AG10803 (cell line): Measurements from ENCODE around the gene STK32B.

Experiments used
- DNase-seq: peaks from one replicate; pipeline ENCODE4 v3.0.0; 2010; ENCODE audit warnings: low read depth
- H3K4me3 ChIP-seq: 2 replicates; pipeline ENCODE4 v1.5.1; 2011; ENCODE audit warnings: mild to moderate bottlenecking, low read length, control low read depth
- CTCF ChIP-seq: conservative IDR thresholded peaks from 2 replicates; pipeline ENCODE4 v1.5.1; 2011; ENCODE audit warnings: mild to moderate bottlenecking, low read length, control low read depth, inconsistent platforms

STK32B gene

GRCh38 chr4:5120067-5120466 is 68.8 kb downstream of the STK32B start:
- no peak for TF ChIP-seq CTCF
- DNase-seq: no peak

GRCh38 chr4:5120468-5120867 is 69.2 kb downstream of the STK32B start:
- no peak for TF ChIP-seq CTCF
- no peak overlapping the region for H3K4me3 ChIP-seq
- DNase-seq: peak; percentile 23

More at GRCh38 chr4:5120067-5120466, 68.8 kb downstream of the STK32B start:
- no peak overlapping the region for H3K4me3 ChIP-seq

GRCh38 chr4:5122114-5122513 is 70.8 kb downstream of the STK32B start:
- no peak for TF ChIP-seq CTCF
- no peak for DNase-seq
- no peak overlapping the region for H3K4me3 ChIP-seq

- DNase-seq: no peak
- no peak overlapping the region for H3K4me3 ChIP-seq
- no peak for TF ChIP-seq CTCF
These were observed 73.6 kb downstream of the STK32B start for GRCh38 chr4:5124876-5125275.

GRCh38 chr4:5125321-5125720 is 74.0 kb downstream of the STK32B start:
- no peak for DNase-seq
- no peak overlapping the region for H3K4me3 ChIP-seq
- TF ChIP-seq CTCF: no peak

- H3K4me3 ChIP-seq: no peak overlapping the region
- TF ChIP-seq CTCF: no peak
- no peak for DNase-seq
These were observed 75.0 kb downstream of the STK32B start for GRCh38 chr4:5126231-5126630.

- DNase-seq: no peak
- H3K4me3 ChIP-seq: no peak overlapping the region
- TF ChIP-seq CTCF: no peak
These were observed 75.6 kb downstream of the STK32B start for GRCh38 chr4:5126857-5127256.
